GM21390 (cell line): ENCODE measurements around the gene TBRG1.

ENCODE experiments used
- ATAC-seq: cut with Tn5 transposase; IDR thresholded peaks from one replicate; pipeline ENCODE4 v1.9.1; 2021; ENCODE audit not compliant: unreplicated experiment

Gene TBRG1

DNA sequence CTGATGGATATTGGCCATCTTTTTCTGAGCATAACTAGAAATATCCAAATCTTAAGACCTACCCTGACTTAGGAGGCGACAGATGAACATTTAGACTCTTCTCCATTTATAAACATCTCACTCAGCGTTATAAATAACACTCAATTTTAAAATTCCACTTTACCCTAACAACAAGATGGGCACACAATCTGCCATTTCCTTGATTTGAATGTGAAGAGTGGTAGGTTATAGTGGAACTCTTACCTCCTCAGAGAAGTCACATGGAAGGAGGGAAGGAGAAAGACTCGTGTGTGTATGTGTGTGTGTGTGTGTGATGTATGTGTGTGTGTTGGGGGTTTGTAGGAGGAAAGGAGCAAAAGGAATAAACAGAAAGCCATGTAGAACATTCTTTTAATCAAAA, 35.8 kb downstream of the TBRG1 start:
- no peak for ATAC-seq

- no peak for ATAC-seq
These were observed 36.3 kb downstream of the TBRG1 start for GRCh38 chr11:124658986-124659385.

DNA sequence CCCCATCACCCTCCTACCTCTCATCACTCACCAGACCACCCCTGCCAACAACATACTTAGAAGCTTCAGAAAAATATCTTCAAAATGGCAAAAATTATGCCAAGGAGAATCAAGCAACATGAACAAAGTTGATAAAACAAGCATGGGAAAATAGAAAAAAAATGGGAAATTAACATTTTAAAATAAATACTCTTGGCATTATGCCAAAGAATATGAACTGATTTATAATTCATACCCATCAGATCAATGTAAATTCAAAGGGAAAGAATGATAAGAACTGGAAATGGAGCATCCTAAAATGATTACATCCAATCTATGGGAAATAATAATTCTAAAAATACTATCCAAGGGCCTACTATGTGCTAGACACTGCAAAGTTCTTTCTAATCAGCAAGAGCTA, 38.9 kb downstream of the TBRG1 start:
- ATAC-seq: no peak

DNA sequence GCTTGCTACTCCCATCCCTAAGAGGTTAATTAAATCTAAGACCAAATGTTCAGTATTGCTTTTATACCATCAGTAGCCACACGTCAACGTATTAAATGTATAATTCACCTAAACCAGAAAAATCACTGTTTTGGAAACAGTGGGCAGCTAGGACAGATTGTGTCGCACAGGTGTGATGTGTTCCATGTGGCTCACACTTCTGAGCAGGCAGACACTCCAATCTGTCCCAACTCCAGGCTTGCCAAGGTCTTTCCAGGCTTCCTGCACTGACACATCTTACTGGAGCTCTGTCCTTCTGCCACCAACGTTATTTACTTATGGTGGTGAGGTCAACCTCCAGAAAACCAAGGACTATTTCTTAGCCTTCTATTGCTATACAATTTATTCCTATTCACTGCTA, 39.4 kb downstream of the TBRG1 start:
- no peak for ATAC-seq

DNA sequence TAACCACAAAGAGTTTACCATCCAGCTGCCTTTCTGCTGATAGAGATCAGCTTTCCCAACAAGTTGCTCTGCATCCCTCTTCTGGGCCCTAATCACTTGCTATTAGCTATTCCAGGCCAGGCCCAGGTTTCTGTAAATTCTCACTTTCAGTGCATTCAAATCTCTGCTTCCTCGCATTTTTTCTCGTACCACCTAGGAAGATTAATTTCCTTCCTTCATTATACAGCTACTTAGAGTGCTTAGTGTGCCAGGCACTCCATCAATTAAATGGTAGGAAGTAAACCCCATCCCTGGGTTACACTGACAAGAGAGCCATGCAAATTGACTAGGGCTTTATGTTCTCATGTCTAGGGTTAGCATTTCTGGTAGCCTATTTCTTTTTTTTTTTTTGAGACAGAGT, 41.2 kb downstream of the TBRG1 start:
- ATAC-seq: no peak

- ATAC-seq: no peak
These were observed 44.9 kb downstream of the TBRG1 start for GRCh38 chr11:124667601-124668000.

GRCh38 chr11:124669193-124669592, 46.5 kb downstream of the TBRG1 start:
- peak; percentile 31 for ATAC-seq

DNA sequence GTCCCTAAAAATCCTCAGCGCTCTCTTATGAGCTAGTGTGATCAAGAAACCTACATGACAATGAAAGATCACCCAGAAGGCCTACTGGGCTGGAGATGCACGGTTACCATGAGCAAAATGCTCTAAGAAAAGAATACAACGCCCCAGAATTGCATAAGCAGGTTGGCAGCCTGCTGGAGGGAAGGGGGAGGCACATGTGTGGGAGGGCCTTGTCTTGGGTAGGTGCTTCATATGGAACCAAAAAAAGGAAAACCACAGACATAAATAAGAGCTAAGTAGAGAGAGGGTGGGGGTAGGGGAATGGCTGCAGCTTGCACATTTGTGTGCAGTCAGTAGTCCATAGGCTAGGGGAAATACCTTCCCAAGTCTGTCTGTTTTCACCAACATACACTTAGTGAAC, 48.1 kb downstream of the TBRG1 start:
- peak; percentile 31 for ATAC-seq

- ATAC-seq: no peak
These were observed 50.0 kb downstream of the TBRG1 start for GRCh38 chr11:124672536-124673215.

DNA sequence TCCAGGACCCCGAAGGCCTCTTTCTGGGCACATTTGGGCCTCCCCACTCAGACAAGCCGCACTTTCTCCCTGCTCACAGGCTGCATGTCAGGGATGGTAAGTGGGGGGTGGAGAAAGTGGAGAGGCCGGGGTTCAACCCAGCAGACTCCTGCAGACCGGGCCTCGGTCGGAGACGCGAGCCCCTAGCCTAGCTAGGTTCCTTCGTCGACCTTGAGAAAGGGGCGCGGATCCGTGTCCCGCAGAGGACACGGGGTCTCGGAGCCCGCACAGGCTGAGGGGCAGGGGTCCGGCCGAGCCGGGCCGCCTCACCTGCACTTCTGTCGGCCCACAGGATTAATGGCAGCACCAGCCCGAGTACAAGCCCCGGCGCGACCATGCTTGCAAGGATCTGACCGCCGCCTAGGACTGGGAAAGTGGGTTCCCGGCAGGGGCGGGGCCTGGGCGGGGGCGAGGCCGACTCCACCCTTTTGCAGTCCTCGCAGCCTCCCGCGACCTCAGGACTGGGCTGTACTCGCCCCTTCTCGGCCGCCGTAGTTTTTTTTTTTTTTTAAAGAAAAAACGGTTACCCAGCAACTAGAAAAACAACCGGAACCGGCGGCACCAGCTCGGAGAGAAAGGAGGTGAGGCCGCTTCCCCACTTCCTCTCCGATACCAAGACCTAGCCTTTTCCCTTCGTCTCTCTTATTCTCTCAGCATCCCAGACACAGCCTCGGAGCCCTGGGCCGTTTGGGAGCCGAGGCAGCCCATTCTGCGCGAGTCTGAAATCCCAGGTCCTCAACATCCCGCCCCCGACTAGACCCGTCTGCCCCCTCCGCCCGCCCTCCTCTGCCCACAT, 50.9 kb downstream of the TBRG1 start, which contains the start of the genes SIAE and SPA17:
Gene SIAE, minus strand, starts transcription at position 407 of the 835 bp plus-strand sequence. Its CDS starts 31 bp downstream, at position 376.
Gene SPA17, plus strand, starts transcription at position 572 of the 835 bp plus-strand sequence. CDS start 1,361 bp downstream, outside the sequence.
- peak; percentile 90 for ATAC-seq

- no peak for ATAC-seq
These were observed 51.5 kb downstream of the TBRG1 start for GRCh38 chr11:124674168-124674517.

DNA sequence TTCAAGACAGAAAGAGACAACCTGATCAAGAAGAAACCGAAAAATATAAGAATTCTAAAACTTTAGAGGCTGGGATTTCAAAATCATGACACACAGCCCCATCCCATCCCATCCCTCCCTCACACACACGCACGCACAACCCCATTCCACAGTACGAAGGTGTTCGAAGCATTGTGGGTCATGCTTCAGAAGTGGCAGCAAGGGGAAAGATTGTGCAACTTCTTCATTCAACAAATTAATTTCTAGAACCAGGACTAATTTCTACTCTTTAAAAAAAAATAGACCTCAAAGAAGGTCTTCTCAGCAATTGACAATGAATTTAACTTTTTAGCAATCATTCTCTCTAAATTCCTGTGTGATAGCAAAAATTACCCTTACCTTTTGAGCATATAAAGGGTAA, 51.9 kb downstream of the TBRG1 start:
- no peak for ATAC-seq

GRCh38 chr11:124676386-124676785, 53.7 kb downstream of the TBRG1 start:
- no peak for ATAC-seq

GRCh38 chr11:124678416-124678815, 55.8 kb downstream of the TBRG1 start:
- ATAC-seq: no peak

DNA sequence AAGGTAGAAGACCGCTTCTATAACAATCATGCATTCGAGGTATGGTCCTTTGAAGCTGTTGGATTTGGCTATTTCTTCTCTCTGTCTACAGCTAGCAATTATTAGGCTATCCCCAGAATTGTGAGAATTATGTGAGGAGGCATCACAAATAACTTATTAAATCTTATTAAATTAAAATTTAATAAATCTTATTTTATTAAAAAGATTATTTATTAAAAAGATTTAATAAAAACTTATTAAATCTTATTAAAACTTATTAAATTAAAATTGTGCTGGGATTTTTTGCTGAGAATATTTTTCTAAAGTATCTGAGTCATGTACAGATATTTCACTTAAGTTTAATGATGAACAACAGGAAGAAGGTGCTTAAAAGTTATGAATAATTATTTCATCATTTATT, 58.8 kb downstream of the TBRG1 start:
- ATAC-seq: no peak

DNA sequence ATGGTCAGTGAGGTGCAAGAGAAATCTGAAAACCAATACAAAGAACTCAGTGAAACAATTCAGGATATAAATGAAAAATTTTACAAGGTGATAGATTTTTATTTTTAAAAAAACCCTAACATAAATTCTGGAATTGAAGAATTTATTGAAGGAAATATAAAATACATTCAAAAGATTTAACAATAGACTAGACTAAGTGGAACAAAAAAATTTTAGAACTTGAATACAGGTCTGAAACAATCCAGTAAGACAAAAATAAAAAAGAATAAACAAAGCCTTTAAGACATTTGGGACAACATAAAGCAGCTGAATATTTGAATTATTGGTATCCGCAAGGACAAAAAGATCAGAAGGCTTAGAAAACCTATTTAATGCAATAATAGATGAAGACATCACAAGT, 59.8 kb downstream of the TBRG1 start:
- ATAC-seq: no peak
